ENCODE data around the gene TMCO5A. TPM values are rescaled to one million over a fixed set of nuclear protein-coding genes. Genes with fewer than 3 reads are reported as not detected.

TMCO5A gene
- polyA plus RNA-seq, 1 donor: not detected

GRCh38 chr15:37973856-37974255 lies 39.4 kb downstream of the TMCO5A start:
- no peak for DNase-seq

GRCh38 chr15:37978231-37978630 lies 43.8 kb downstream of the TMCO5A start:
- no peak for DNase-seq

GRCh38 chr15:37979671-37980409 lies 45.4 kb downstream of the TMCO5A start:
- no peak for DNase-seq

GRCh38 chr15:37981201-37981600 lies 46.8 kb downstream of the TMCO5A start:
- no peak for DNase-seq

- no peak for DNase-seq
Observed at GRCh38 chr15:37981775-37982174, 47.3 kb downstream of the TMCO5A start.

- no peak for DNase-seq
Observed at GRCh38 chr15:37984368-37984767, 49.9 kb downstream of the TMCO5A start.

- DNase-seq: peak; percentile 81
Observed at GRCh38 chr15:37995461-37996347, 61.3 kb downstream of the TMCO5A start.

Measured in left kidney (tissue), 2 donors.